Hepatocyte (in vitro differentiated cells): ENCODE measurements around the gene USP6NL. TPM values are rescaled to one million over a fixed set of nuclear protein-coding genes. Genes with fewer than 3 reads are reported as not detected.

ENCODE experiments used
- DNase-seq: peaks from one replicate; pipeline ENCODE4 v3.0.0-alpha.2; 2016; ENCODE audit warnings: low spot score
- H2AFZ ChIP-seq: fragments of 200-600 bp; sonication (generic); 2 replicates; pipeline ENCODE4 v1.6.0; 2016; ENCODE audit warnings: antibody characterized with exemption, mild to moderate bottlenecking
- H3K27ac ChIP-seq: fragments of 200-600 bp; sonication (generic); 2 replicates; pipeline ENCODE4 v1.5.1; 2016; ENCODE audit warnings: mild to moderate bottlenecking
- H3K27me3 ChIP-seq: fragments of 200-600 bp; sonication (generic); 2 replicates; pipeline ENCODE4 v1.6.1; 2016
- H3K36me3 ChIP-seq: fragments of 200-600 bp; sonication (generic); replicated peaks from 2 replicates; pipeline ENCODE4 v1.5.1; 2016; ENCODE audit warnings: low read depth; ENCODE audit not compliant: insufficient read depth
- H3K4me1 ChIP-seq: fragments of 200-600 bp; sonication (generic); 2 replicates; pipeline ENCODE4 v1.5.1; 2016; ENCODE audit warnings: mild to moderate bottlenecking, moderate library complexity; ENCODE audit not compliant: insufficient read depth
- H3K4me2 ChIP-seq: fragments of 200-600 bp; sonication (generic); 2 replicates; pipeline ENCODE4 v1.6.0; 2016
- H3K4me3 ChIP-seq: fragments of 200-600 bp; sonication (generic); 2 replicates; pipeline ENCODE4 v1.5.1; 2016; ENCODE audit warnings: mild to moderate bottlenecking
- H3K79me2 ChIP-seq: fragments of 200-600 bp; sonication (generic); 2 replicates; pipeline ENCODE4 v1.6.0; 2017; ENCODE audit warnings: mild to moderate bottlenecking
- H3K9me2 ChIP-seq: fragments of 200-600 bp; sonication (generic); replicated peaks from 2 replicates; pipeline ENCODE4 v1.6.0; 2017; ENCODE audit warnings: mild to moderate bottlenecking; ENCODE audit not compliant: insufficient read depth
- H3K9me3 ChIP-seq: fragments of 200-600 bp; sonication (generic); 2 replicates; pipeline ENCODE4 v1.5.1; 2016; ENCODE audit warnings: low read depth, mild to moderate bottlenecking
- H4K20me1 ChIP-seq: fragments of 200-600 bp; sonication (generic); 2 replicates; pipeline ENCODE4 v1.6.0; 2016; ENCODE audit warnings: mild to moderate bottlenecking; ENCODE audit not compliant: insufficient read depth, poor library complexity, severe bottlenecking
- CTCF ChIP-seq: fragments of 200-600 bp; sonication (generic); IDR thresholded peaks from 2 replicates; pipeline ENCODE4 v1.5.1; 2016; ENCODE audit warnings: antibody characterized with exemption, mild to moderate bottlenecking; ENCODE audit not compliant: poor library complexity
- EZH2 ChIP-seq: fragments of 200-600 bp; sonication (generic); IDR thresholded peaks from 2 replicates; pipeline ENCODE4 v1.6.1; 2016; ENCODE audit warnings: antibody characterized with exemption, mild to moderate bottlenecking, borderline replicate concordance
- EZH2phosphoT487 ChIP-seq: fragments of 200-600 bp; sonication (generic); IDR thresholded peaks from one replicate; pipeline ENCODE4 v1.6.1; 2018; ENCODE audit warnings: antibody characterized with exemption, mild to moderate bottlenecking, low read depth, moderate library complexity; ENCODE audit not compliant: unreplicated experiment, severe bottlenecking
- WGBS: methylation state at CpG from one replicate; pipeline ENCODE4 v1.1.6; 2016; ENCODE audit warnings: low lambda C conversion rate; ENCODE audit errors: missing lambda C conversion rate; 5-methylcytosine and 5-hydroxymethylcytosine counted together
- polyA plus RNA-seq: library from polyadenylated mRNA; unstranded; fragments of >200 nt; fragmentation: Nextera tagmentation; extraction: Ambion mirVana; gene quantifications from 2 replicates; pipeline ENCODE4 v1.2.1, GENCODE V29; 2016
- total RNA-seq: library from RNA; depleted of rRNA; stranded (reverse); fragments of >200 nt; gene quantifications from 2 replicates; pipeline ENCODE4 v1.2.3, GENCODE V29; 2014

The USP6NL gene
- total and polyA plus RNA-seq, 2 experiments from 2014 or later: 14.9 to 20.8 TPM

- no peak for DNase-seq
- peaks cover 83% of the 10 kb centered on the region for H3K79me2 ChIP-seq
- H3K27me3 ChIP-seq: no peaks in the 10 kb centered on the region
- WGBS: 78% methylated on average over 4 of the region's 4 CpGs
- H3K36me3 ChIP-seq: no peaks in the 10 kb centered on the region
- peaks cover 7% of the 10 kb centered on the region for H3K4me1 ChIP-seq
- no peak overlapping the region for H2AFZ ChIP-seq
- no peaks in the 10 kb centered on the region for H4K20me1 ChIP-seq
- TF ChIP-seq EZH2 (no peak), EZH2phosphoT487 (no peak), CTCF (no peak)
- no peak overlapping the region for H3K4me2 ChIP-seq
- H3K9me2 ChIP-seq: no peaks in the 10 kb centered on the region
- no peaks in the 10 kb centered on the region for H3K9me3 ChIP-seq
- H3K4me3 ChIP-seq: no peak overlapping the region
- peak overlapping the region; percentile 25 for H3K27ac ChIP-seq
These were observed 64.9 kb downstream of the USP6NL start for GRCh38 chr10:11546581-11546980.

- TF ChIP-seq EZH2phosphoT487 (no peak), CTCF (no peak), EZH2 (no peak)
- DNase-seq: no peak
- Histone ChIP-seq H3K27ac (no peak overlapping the region), H3K4me3 (no peak overlapping the region), H3K9me3 (no peaks in the 10 kb centered on the region), H3K79me2 (peaks cover 78% of the 10 kb centered on the region), H3K27me3 (no peaks in the 10 kb centered on the region), H4K20me1 (no peaks in the 10 kb centered on the region), H3K9me2 (no peaks in the 10 kb centered on the region), H3K4me1 (no peaks in the 10 kb centered on the region), H3K4me2 (no peak overlapping the region), H2AFZ (no peak overlapping the region), H3K36me3 (no peaks in the 10 kb centered on the region)
- 86% methylated on average over 3 of the region's 3 CpGs for WGBS
These were observed 70.2 kb downstream of the USP6NL start for GRCh38 chr10:11541296-11541695.

- Histone ChIP-seq H3K4me2 (no peak overlapping the region), H3K4me3 (no peak overlapping the region), H3K9me2 (no peaks in the 10 kb centered on the region), H3K9me3 (no peaks in the 10 kb centered on the region), H3K27ac (peak overlapping the region; percentile 10), H2AFZ (no peak overlapping the region), H3K79me2 (peaks cover 85% of the 10 kb centered on the region), H3K27me3 (no peaks in the 10 kb centered on the region), H4K20me1 (peaks cover 2% of the 10 kb centered on the region), H3K36me3 (no peaks in the 10 kb centered on the region), H3K4me1 (peaks cover under 1% of the 10 kb centered on the region)
- no peak for DNase-seq
- WGBS: 75% methylated on average over 2 of the region's 2 CpGs
- TF ChIP-seq EZH2phosphoT487 (no peak), EZH2 (no peak), CTCF (no peak)
These were observed 72.1 kb downstream of the USP6NL start for GRCh38 chr10:11539191-11539868.
